HCT116 (cell line): ENCODE measurements around the gene RASGRF1. TPM values are rescaled to one million over a fixed set of nuclear protein-coding genes. Genes with fewer than 3 reads are reported as not detected.

Source experiments
- ATAC-seq: fragments of 200-7000 bp; cut with Tn5 transposase; 2 replicates; pipeline ENCODE4 v1.9.1; 2020; ENCODE audit warnings: mild to moderate bottlenecking, moderate library complexity
- BruUV-seq: library from RNA; stranded (reverse); fragments of 400-500 nt; replicated peaks from 2 replicates; lab custom pipeline; 2021; lab: Mats Ljungman, UMichigan
- CTCF ChIA-PET: fragments of 300-600 bp; sonication (Branson Sonifier 250); formaldehyde crosslinking; loops from one replicate; lab custom pipeline; 2021; ENCODE audit warnings: antibody characterized with exemption; lab: Charles Lee
- POLR2A ChIA-PET: fragments of 300-600, 350-600 bp; sonication (Branson Sonifier 250); formaldehyde crosslinking; loops from one replicate; lab custom pipeline; 2021; ENCODE audit warnings: antibody characterized with exemption; lab: Charles Lee
- RAD21 ChIA-PET, 2 experiments: fragments of 300-600 bp; sonication (Branson Sonifier 250); formaldehyde crosslinking; loops; one replicate each; lab custom pipeline; 2023; ENCODE audit warnings: low total read pairs in 2 of 2; ENCODE audit not compliant: uncharacterized antibody in 2 of 2, unreplicated experiment in 2 of 2, low non-redundant PET in 1 of 2; lab: Charles Lee
- DNase-seq: peaks from one replicate; pipeline ENCODE4 v3.0.0-alpha.2; 2010; ENCODE audit warnings: low read depth, low spot score
- H2AFZ ChIP-seq: fragments of 200-600 bp; shearing (Covaris generic), sonication (generic); 2 replicates; pipeline ENCODE4 v1.6.1; 2017; ENCODE audit warnings: low read depth, mixed run types, mixed read lengths, antibody characterized with exemption, low read length; ENCODE audit not compliant: poor library complexity, severe bottlenecking
- H3K27ac ChIP-seq: 2 replicates; pipeline ENCODE4 v1.5.1; 2012; ENCODE audit warnings: low read depth, low read length
- H3K27me3 ChIP-seq: fragments of 200-600 bp; sonication (generic); 2 replicates; pipeline ENCODE4 v1.6.1; 2016; ENCODE audit warnings: mixed run types, low read length, mixed read lengths; ENCODE audit not compliant: insufficient read depth
- H3K36me3 ChIP-seq, 2 experiments: fragments of 200-500 bp in 1 of 2; fragments of 200-600 bp in 1 of 2; sonication (Bioruptor generic) in 1 of 2; sonication (generic) in 1 of 2; 2 replicates each; pipeline versions ENCODE4 v1.5.1 to v1.6.1; 2014 to 2016; ENCODE audit warnings: low read length in 2 of 2, inconsistent platforms in 1 of 2, mixed read lengths in 1 of 2, mixed run types in 1 of 2; ENCODE audit not compliant: insufficient read depth in 2 of 2, control insufficient read depth in 1 of 2
- H3K4me1 ChIP-seq, 2 experiments: fragments of 200-600 bp in 1 of 2; sonication (generic) in 1 of 2; 2 replicates each; pipeline versions ENCODE4 v1.5.1 to v1.6.1; 2012 to 2017; ENCODE audit warnings: low read length in 2 of 2, inconsistent platforms in 1 of 2, mild to moderate bottlenecking in 1 of 2, mixed read lengths in 1 of 2, mixed run types in 1 of 2, moderate library complexity in 1 of 2; ENCODE audit not compliant: insufficient read depth in 2 of 2, control insufficient read depth in 1 of 2
- H3K4me2 ChIP-seq: fragments of 200-600 bp; sonication (generic); 2 replicates; pipeline ENCODE4 v1.6.1; 2017; ENCODE audit warnings: mixed run types, low read length, mixed read lengths
- H3K4me3 ChIP-seq, 2 experiments: fragments of 200-600 bp in 1 of 2; sonication (generic) in 1 of 2; replicated peaks in 1 of 2; 2 replicates each; pipeline ENCODE4 v1.5.1; 2011 to 2016; ENCODE audit warnings: low read length in 2 of 2, control low read depth in 1 of 2, low read depth in 1 of 2, mild to moderate bottlenecking in 1 of 2, mixed read lengths in 1 of 2, mixed run types in 1 of 2
- H3K79me2 ChIP-seq: fragments of 200-600 bp; sonication (generic); 2 replicates; pipeline ENCODE4 v1.6.1; 2017; ENCODE audit warnings: mild to moderate bottlenecking, mixed run types, low read length, moderate library complexity, mixed read lengths; ENCODE audit not compliant: insufficient read depth
- H3K9ac ChIP-seq: fragments of 200-600 bp; sonication (generic); 2 replicates; pipeline ENCODE4 v1.6.1; 2016; ENCODE audit warnings: low read length, mixed read lengths
- H3K9me2 ChIP-seq: fragments of 200-600 bp; sonication (generic), shearing (Covaris generic); 2 replicates; pipeline ENCODE4 v1.6.1; 2017; ENCODE audit warnings: mixed run types, mild to moderate bottlenecking, moderate library complexity; ENCODE audit not compliant: insufficient read depth
- H3K9me3 ChIP-seq, 2 experiments: fragments of 200-500 bp in 1 of 2; fragments of 200-600 bp in 1 of 2; sonication (Bioruptor generic) in 1 of 2; sonication (generic) in 1 of 2; 2 replicates each; pipeline ENCODE4 v1.6.1; 2014 to 2017; ENCODE audit warnings: low read length in 2 of 2, mixed read lengths in 2 of 2, inconsistent platforms in 1 of 2, low read depth in 1 of 2, mild to moderate bottlenecking in 1 of 2, mixed run types in 1 of 2, moderate library complexity in 1 of 2; ENCODE audit not compliant: control insufficient read depth in 1 of 2, insufficient read depth in 1 of 2
- H4K20me1 ChIP-seq: fragments of 200-600 bp; sonication (generic), shearing (Covaris generic); 2 replicates; pipeline ENCODE4 v1.6.1; 2017; ENCODE audit warnings: mixed run types, mild to moderate bottlenecking, moderate library complexity; ENCODE audit not compliant: insufficient read depth
- ATF3 ChIP-seq: IDR thresholded peaks from 2 replicates; pipeline ENCODE4 v1.6.1; 2012
- CBX3 ChIP-seq: IDR thresholded peaks from 2 replicates; pipeline ENCODE4 v1.6.1; 2012; ENCODE audit warnings: low read depth
- CEBPB ChIP-seq: IDR thresholded peaks from 2 replicates; pipeline ENCODE4 v1.6.1; 2012; ENCODE audit warnings: low read depth
- CTCF ChIP-seq, 3 experiments: fragments of 200-600 bp in 1 of 3; sonication (generic) in 1 of 3; IDR thresholded peaks in 2 of 3; conservative IDR thresholded peaks in 1 of 3; 2 replicates each; pipeline ENCODE4 v1.5.1; 2012 to 2017; ENCODE audit warnings: low read depth in 2 of 3, low read length in 2 of 3, antibody characterized with exemption in 1 of 3, borderline replicate concordance in 1 of 3, control low read depth in 1 of 3, mild to moderate bottlenecking in 1 of 3, mixed read lengths in 1 of 3, mixed run types in 1 of 3, moderate library complexity in 1 of 3; ENCODE audit not compliant: insufficient read depth in 1 of 3
- EGR1 ChIP-seq: IDR thresholded peaks from 2 replicates; pipeline ENCODE4 v1.6.1; 2012; ENCODE audit warnings: low read depth
- ELF1 ChIP-seq: IDR thresholded peaks from 2 replicates; pipeline ENCODE4 v1.6.1; 2012; ENCODE audit warnings: low read depth, borderline replicate concordance
- EZH2 ChIP-seq: fragments of 200-600 bp; sonication (generic); IDR thresholded peaks from 2 replicates; pipeline ENCODE4 v1.6.1; 2017; ENCODE audit warnings: antibody characterized with exemption, mixed run types
- EZH2phosphoT487 ChIP-seq: fragments of 200-600 bp; IDR thresholded peaks from 2 replicates; pipeline ENCODE4 v1.6.1; 2018; ENCODE audit warnings: antibody characterized with exemption, borderline replicate concordance
- JUND ChIP-seq: IDR thresholded peaks from 2 replicates; pipeline ENCODE4 v1.6.1; 2012
- MAX ChIP-seq: IDR thresholded peaks from 2 replicates; pipeline ENCODE4 v1.6.1; 2012
- SIN3A ChIP-seq: IDR thresholded peaks from 2 replicates; pipeline ENCODE4 v1.6.1; 2012; ENCODE audit warnings: low read depth
- SP1 ChIP-seq: IDR thresholded peaks from 2 replicates; pipeline ENCODE4 v1.6.1; 2012; ENCODE audit warnings: low read depth
- SRF ChIP-seq: IDR thresholded peaks from 2 replicates; pipeline ENCODE4 v1.6.1; 2012; ENCODE audit warnings: low read depth
- TCF7L2 ChIP-seq: IDR thresholded peaks from 2 replicates; pipeline ENCODE4 v1.7.0; 2011; ENCODE audit warnings: borderline replicate concordance, inconsistent platforms; ENCODE audit not compliant: insufficient read depth, insufficient read length; ENCODE audit errors: extremely low read depth
- YY1 ChIP-seq: IDR thresholded peaks from 2 replicates; pipeline ENCODE4 v1.6.1; 2011; ENCODE audit warnings: low read length, low read depth, moderate library complexity, mild to moderate bottlenecking; ENCODE audit not compliant: insufficient replicate concordance; ENCODE audit errors: extremely low read depth
- ZNF274 ChIP-seq: fragments of 200-500 bp; sonication (Bioruptor generic); IDR thresholded peaks from 2 replicates; pipeline ENCODE4 v1.6.1; 2014; ENCODE audit warnings: mild to moderate bottlenecking, low read depth, low read length, inconsistent platforms
- intact Hi-C: fragments of 100-400 bp; cut with micrococcal nuclease; formaldehyde crosslinking; loops from 2 replicates; pipeline ENCODE4 v1.10.0; 2022
- total RNA-seq: library from RNA; stranded (reverse); gene quantifications from one replicate; pipeline ENCODE4 v1.2.1, GENCODE V29; 2021; ENCODE audit not compliant: unreplicated experiment

Gene RASGRF1
- total RNA-seq, 1 experiment from 2014 or later = 2.4 TPM

GRCh38 chr15:79128556-79128955 lies 38.0 kb upstream of the RASGRF1 start (continued):
- TF ChIP-seq CTCF (IDR thresholded peaks at IDR 0.05 in 2 of 3, conservative IDR thresholded peaks at IDR 0.05 in 1 of 3; ENCODE audit: borderline replicate concordance in 1 of 3, insufficient read depth in 1 of 3, low read depth in 2 of 3, low read length in 2 of 3) (no peak), ZNF274 (no peak), ATF3 (no peak), ELF1 (no peak), YY1 (no peak), MAX (no peak), EZH2phosphoT487 (no peak), SIN3A (no peak), JUND (no peak)

- no TSS peak for BruUV-seq
- intact Hi-C loops = no loop called here
- no peak overlapping the region for H3K4me3 ChIP-seq
- CTCF ChIA-PET = no interaction called here
- DNase-seq = no peak
- no peak for TF ChIP-seq CEBPB
- TF ChIP-seq TCF7L2 = no peak
- TF ChIP-seq SIN3A = no peak
- no peak for TF ChIP-seq EGR1
- no peak for TF ChIP-seq CBX3
- TF ChIP-seq EZH2 = no peak
- TF ChIP-seq ELF1 = no peak
- no peak for TF ChIP-seq ZNF274
- TF ChIP-seq SP1 = no peak
- TF ChIP-seq SRF = no peak
- no peak for TF ChIP-seq MAX
- TF ChIP-seq ATF3 = no peak
- TF ChIP-seq, all 23 proteins: peak for 0
- POLR2A ChIA-PET = no interaction called here
- no peaks in the 10 kb centered on the region for H3K36me3 ChIP-seq
- H2AFZ ChIP-seq = no peak overlapping the region
- RAD21 ChIA-PET = no interaction called here
- H3K9me2 ChIP-seq = no peaks in the 10 kb centered on the region
- ATAC-seq = no peak
- no peak overlapping the region for H3K4me2 ChIP-seq
- H3K27me3 ChIP-seq = no peaks in the 10 kb centered on the region
- H3K27ac ChIP-seq = no peak overlapping the region
- H3K9ac ChIP-seq = no peak overlapping the region
- H3K79me2 ChIP-seq = no peaks in the 10 kb centered on the region
- H4K20me1 ChIP-seq = no peaks in the 10 kb centered on the region
- H3K9me3 ChIP-seq = no peaks in the 10 kb centered on the region
- H3K4me1 ChIP-seq = no peaks in the 10 kb centered on the region
Observed at GRCh38 chr15:79124388-79124787, 33.8 kb upstream of the RASGRF1 start.
